ENCODE results near the gene ANXA2R. TPM values are rescaled to one million over a fixed set of nuclear protein-coding genes. Genes with fewer than 3 reads are reported as not detected.

The ANXA2R gene
- total RNA-seq, 1 experiment from 2014 or later: 0.20 TPM

DNA sequence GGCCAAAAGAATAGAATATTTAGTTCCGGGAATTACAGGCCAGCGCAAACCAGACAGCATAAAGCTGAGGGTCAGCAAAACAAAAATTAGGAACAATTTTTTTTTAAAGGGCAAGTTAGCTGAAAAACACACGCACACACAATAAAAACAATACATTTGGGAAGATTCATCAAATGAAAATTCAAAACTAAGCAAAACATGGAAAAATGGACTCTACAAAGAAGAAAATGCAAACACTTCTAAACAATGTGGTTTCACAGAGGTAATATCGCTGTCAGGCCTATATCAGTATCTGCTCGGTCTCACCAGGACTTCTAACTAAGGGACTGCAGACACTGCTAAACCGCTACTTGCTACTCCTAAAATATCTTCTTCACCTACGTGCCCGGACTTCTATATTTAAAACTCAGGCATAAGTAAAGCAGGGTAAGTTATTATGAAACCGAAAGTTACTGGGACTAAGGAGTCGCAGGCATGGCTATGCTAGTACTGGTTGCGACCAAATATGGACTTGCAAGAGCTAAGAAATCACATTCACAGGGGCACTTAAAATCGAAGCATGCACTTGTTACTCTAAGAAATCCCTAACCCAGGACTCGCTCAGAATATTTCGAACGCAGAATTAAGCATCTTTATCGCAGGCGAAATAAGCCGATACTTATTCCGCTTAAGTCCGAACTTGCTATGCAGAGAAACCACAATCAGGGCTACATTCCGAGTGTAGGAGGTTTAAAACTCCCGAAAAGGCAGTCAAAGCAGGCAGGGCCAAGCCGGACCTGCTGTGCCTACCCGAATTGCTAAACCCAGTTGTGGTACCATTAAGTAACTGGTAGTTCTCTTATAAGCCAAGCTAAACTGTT is 2.3 kb downstream of the ANXA2R start:
- Mint-ChIP-seq H3K36me3 (ENCODE audit: insufficient read depth in 1 of 3, low read depth in 3 of 3) (no peaks in the 10 kb centered on the region; a peak in 1 of 7 replicates), H3K9me3 (peaks cover 0 to 5% of the 10 kb centered on the region in 2 experiments; a peak in 2 of 5 replicates), H3K4me1 (peaks cover 37 to 38% of the 10 kb centered on the region in 2 experiments), H3K4me3 (peak overlapping the region in 1 of 2 experiments; percentile 31; a peak in 1 of 5 replicates), H3K27ac (no peak overlapping the region), H3K27me3 (ENCODE audit: low read depth) (peaks cover 98% of the 10 kb centered on the region)
- Histone ChIP-seq H3K23ac (ENCODE audit: insufficient read length, low read depth, low read length) (no peak overlapping the region), H3K9ac (ENCODE audit: extremely low read depth, insufficient read length, low read length) (no peak overlapping the region), H3K9me3 (ENCODE audit: control insufficient read depth, low read depth, low read length) (no peaks in the 10 kb centered on the region), H4K5ac (ENCODE audit: insufficient read length, low read depth, low read length) (no peak overlapping the region), H3K4me2 (ENCODE audit: insufficient read depth, insufficient read length, low read length) (no peak overlapping the region), H2BK15ac (ENCODE audit: low read depth, low read length) (no peak overlapping the region), H4K8ac (replicated peaks; ENCODE audit: insufficient read length, low read depth, low read length) (no peak overlapping the region), H2BK120ac (ENCODE audit: low read depth, low read length, poor library complexity, severe bottlenecking) (no peak overlapping the region), H3K27ac (ENCODE audit: insufficient read length, low read depth, low read length) (no peak overlapping the region), H2BK12ac (ENCODE audit: insufficient read length, low read depth, low read length) (no peak overlapping the region), H3K14ac (ENCODE audit: insufficient read depth, low read length) (no peak overlapping the region), H2BK5ac (ENCODE audit: insufficient read length, low read length) (no peak overlapping the region), H3K27me3 (ENCODE audit: insufficient read depth, low read length) (peaks cover 90% of the 10 kb centered on the region), H2AFZ (ENCODE audit: low read length) (no peak overlapping the region), H4K20me1 (ENCODE audit: control insufficient read depth, insufficient read depth, insufficient read length) (no peaks in the 10 kb centered on the region), H3K56ac (ENCODE audit: insufficient read length, low read depth, low read length) (no peak overlapping the region), H3K4ac (ENCODE audit: low read depth, low read length) (no peak overlapping the region), H2AK5ac (ENCODE audit: insufficient read length, low read length) (no peak overlapping the region), H3K79me1 (ENCODE audit: insufficient read depth, low read depth, low read length, poor library complexity, severe bottlenecking) (no peaks in the 10 kb centered on the region), H3K18ac (ENCODE audit: insufficient read length, low read depth, low read length) (no peak overlapping the region), H3T11ph (ENCODE audit: low read length) (no peak overlapping the region), H4K91ac (ENCODE audit: insufficient read length, low read depth, low read length) (no peak overlapping the region), H3K23me2 (ENCODE audit: insufficient read length, low read depth, low read length, poor library complexity, severe bottlenecking) (peaks cover 11% of the 10 kb centered on the region), H2BK20ac (ENCODE audit: low read depth, low read length, poor library complexity, severe bottlenecking) (no peak overlapping the region), H3K4me1 (ENCODE audit: insufficient read depth, low read length) (peaks cover 2% of the 10 kb centered on the region; the same call in 1 of the 2 replicates), H3K79me2 (ENCODE audit: insufficient read depth, low read length) (no peaks in the 10 kb centered on the region)
- WGBS (ENCODE audit: extremely low coverage, insufficient read length, low lambda C conversion rate): no CpG with 5 or more reads among the region's 24 CpGs
- TF ChIP-seq, protein P1, sequence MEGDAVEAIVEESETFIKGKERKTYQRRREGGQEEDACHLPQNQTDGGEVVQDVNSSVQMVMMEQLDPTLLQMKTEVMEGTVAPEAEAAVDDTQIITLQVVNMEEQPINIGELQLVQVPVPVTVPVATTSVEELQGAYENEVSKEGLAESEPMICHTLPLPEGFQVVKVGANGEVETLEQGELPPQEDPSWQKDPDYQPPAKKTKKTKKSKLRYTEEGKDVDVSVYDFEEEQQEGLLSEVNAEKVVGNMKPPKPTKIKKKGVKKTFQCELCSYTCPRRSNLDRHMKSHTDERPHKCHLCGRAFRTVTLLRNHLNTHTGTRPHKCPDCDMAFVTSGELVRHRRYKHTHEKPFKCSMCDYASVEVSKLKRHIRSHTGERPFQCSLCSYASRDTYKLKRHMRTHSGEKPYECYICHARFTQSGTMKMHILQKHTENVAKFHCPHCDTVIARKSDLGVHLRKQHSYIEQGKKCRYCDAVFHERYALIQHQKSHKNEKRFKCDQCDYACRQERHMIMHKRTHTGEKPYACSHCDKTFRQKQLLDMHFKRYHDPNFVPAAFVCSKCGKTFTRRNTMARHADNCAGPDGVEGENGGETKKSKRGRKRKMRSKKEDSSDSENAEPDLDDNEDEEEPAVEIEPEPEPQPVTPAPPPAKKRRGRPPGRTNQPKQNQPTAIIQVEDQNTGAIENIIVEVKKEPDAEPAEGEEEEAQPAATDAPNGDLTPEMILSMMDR (conservative IDR thresholded peaks at IDR 0.05): no peak
- DNase-seq: no peak

Data from H9 (cell line).